GM18517 (cell line): Measurements from ENCODE around the gene SOCS7.
A peak's percentile ranks its signal among the peaks of the same experiment; 100 is the strongest.

Experiments used
- ATAC-seq: cut with Tn5 transposase; IDR thresholded peaks from one replicate; pipeline ENCODE4 v1.9.1; 2021; ENCODE audit warnings: mild to moderate bottlenecking, moderate library complexity; ENCODE audit not compliant: unreplicated experiment

Gene SOCS7, protein sequence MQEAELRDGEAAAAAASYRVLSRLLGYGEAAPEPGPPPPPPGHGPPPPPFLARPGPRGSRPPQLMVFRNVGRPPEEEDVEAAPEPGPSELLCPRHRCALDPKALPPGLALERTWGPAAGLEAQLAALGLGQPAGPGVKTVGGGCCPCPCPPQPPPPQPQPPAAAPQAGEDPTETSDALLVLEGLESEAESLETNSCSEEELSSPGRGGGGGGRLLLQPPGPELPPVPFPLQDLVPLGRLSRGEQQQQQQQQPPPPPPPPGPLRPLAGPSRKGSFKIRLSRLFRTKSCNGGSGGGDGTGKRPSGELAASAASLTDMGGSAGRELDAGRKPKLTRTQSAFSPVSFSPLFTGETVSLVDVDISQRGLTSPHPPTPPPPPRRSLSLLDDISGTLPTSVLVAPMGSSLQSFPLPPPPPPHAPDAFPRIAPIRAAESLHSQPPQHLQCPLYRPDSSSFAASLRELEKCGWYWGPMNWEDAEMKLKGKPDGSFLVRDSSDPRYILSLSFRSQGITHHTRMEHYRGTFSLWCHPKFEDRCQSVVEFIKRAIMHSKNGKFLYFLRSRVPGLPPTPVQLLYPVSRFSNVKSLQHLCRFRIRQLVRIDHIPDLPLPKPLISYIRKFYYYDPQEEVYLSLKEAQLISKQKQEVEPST

DNA sequence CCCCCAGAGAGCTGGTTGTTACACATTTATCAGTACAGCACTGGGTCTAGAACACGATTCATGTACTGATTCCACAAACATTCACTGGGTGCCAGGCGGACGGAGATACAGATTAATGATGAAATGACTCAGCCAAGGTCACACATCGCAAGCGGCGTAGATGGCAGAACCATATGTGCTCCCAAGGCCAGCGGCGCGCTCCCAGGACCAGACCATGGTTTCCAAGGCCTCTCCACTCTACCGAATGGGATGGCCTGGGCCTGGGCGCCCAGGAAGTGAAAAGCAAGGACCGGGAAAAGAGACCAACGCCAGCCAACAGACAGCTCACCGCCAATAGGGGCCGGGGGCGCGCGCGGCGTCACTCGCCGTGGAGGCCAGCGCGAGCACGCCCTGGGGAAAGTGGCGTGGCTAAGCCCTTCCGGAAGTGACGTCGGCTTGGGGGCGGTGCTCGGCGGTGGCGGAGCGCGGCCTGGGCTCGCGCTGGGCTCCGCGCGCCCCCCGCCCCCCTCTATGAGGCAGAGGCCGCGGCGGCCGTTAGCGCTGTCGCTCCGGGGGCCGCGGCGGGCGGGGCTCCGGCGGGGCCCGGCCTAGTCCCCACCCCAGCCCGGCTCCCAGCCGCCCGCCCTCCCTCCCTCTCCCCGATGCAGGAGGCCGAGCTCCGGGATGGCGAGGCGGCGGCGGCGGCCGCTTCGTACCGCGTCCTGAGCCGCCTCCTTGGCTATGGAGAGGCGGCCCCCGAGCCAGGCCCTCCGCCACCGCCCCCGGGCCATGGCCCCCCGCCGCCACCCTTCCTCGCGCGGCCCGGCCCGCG is at the start of gene SOCS7:
SOCS7 (plus strand) TSS at position 433 of the 811 bp plus-strand sequence; CDS start at position 642, 209 bp downstream.
- ATAC-seq: peak; percentile 85

DNA sequence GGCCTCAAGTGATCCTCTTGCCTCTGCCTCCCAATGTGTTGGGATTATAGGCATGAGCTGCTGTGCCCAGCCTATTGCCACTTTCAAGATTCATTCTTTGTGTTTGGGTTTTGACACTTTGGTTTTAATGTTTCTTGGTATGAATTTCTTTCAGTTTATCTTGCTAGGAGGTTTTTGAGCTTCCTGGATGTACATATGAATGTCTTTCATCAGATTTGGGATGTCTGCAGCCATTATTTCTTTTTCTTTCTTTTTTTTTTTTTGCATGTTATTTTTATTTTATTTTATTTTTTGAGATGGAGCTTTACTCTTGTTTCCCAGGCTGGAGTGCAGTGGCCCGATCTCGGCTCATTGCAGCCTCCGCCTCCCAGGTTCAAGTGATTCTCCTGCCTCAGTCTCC is 36.1 kb upstream of the SOCS7 start:
- ATAC-seq: no peak

DNA sequence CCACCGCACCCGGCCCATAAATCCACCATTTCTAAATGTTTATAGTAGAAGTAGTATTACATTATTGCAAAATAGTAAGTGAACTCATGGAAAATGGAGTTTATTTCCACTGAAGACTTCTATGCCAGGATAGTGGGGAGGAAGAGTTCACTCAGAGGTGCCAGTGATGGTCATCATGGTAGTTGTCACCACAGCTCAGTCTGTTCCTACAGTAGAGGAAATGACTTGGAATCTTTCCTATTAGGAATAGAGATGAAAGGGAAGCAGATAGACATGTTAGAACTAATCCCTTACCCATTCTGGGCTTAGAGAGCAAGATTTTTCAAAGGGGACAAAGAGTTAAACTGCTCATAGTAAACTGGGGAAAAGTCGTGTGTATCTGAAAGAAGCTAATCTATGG is 34.6 kb upstream of the SOCS7 start:
- ATAC-seq: no peak

DNA sequence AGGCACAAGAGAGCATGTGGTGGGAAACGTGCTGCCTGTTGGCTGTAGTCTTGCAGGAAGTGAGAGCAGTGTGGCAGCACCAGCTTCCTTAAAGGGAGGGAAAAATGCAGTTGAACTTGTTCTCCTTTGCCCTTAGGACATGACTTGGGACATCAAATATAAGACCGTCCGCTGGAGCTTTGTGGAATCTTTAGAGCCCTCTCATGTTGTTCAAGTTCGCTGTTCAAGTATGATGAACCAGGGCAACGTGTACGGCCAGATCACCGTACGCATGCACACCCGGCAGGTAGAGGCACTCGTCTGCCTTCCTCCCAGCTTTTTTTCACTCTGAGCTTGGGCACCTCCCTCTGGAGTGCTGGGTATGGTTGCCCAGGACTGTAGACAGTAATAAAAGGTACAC is 31.2 kb upstream of the SOCS7 start:
- no peak for ATAC-seq

DNA sequence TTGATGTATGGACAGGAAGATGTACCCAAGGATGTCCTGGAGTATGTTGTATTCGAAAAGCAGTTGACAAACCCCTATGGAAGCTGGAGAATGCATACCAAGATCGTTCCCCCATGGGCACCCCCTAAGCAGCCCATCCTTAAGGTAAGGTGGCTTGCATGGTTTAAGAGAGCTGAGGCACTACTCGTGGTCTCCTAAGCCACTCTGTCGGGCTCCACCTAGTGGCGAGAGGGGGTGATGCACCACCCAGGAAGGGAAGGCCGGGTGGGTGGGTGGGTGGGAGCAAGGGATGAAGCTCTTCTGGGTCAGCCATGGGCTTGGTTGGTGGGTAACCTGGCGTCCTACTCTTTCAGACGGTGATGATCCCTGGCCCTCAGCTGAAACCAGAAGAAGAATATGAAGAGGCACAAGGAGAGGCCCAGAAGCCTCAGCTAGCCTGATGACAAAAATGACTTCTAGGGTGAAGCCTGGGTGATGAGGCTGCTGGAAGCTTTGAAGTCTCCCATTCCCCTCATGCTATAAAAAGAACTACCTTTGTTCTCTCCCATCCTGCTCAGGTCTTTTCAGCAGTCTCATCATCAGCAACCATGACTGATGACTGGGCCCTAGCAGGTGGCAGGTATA is 29.4 kb upstream of the SOCS7 start:
- ATAC-seq: no peak

DNA sequence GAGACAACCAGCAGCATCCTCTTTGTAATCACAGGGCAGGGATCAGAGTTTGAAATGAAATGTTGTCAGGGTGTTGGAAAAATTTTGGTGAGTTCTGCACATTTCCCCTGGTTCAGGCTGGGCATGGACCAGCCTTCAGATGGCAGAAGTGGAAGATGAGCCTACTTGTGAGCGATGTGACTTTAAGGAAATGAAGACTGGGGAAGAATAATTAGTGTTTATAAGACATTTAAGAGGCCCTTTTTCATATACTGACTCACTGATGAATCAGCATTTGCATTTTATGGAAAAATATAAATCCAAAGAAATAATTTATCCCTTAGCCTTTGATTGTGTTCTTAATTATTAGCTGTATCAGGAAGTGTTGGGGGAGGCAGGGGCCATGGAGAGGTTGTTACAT is 28.7 kb upstream of the SOCS7 start:
- no peak for ATAC-seq

DNA sequence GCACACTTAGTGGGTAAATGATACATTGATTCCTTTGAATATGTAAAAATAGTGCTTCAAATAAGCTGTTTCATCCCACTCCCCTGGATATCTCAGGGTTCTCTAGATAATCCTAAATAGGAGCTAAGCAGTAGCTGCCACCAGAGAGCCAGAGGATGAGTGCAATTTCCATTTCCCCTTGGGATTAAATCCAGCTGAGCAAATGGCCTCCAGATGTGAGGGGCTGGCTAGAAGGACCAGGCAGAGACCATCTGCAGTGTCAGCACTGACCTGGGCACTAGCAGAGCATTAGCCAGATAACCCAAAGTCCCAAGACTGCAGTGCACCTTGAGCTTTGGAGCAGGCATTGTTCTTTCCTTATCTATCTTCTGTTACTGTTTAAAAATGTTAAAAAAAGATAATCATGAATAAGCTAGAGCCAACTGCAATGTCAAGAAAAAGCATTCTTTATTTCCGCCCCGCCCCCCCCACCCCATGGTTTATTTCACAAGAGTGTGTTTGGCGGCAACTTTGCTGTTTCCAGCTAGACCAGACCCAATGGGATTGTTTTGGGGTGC is 27.4 kb upstream of the SOCS7 start:
- no peak for ATAC-seq

DNA sequence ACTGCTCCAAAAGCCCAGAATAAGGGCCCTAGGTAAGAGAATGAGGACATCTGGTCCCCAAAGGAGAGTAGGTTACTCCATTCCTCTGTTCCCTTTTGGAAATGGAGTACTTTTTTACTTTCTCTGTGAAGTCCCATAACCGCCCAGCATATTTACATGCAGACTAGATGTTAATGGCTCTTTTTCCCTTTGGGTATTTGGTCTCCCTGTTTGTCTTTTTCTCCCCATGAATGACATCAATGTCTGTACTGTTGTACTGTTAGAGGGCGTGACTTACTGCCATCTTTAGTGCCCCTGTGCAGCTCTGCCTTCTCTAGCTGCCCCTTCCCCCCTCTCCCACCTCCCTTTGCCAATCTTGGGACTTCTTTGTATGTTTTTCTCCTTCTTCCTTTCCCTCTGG is 26.9 kb upstream of the SOCS7 start:
- ATAC-seq: no peak

DNA sequence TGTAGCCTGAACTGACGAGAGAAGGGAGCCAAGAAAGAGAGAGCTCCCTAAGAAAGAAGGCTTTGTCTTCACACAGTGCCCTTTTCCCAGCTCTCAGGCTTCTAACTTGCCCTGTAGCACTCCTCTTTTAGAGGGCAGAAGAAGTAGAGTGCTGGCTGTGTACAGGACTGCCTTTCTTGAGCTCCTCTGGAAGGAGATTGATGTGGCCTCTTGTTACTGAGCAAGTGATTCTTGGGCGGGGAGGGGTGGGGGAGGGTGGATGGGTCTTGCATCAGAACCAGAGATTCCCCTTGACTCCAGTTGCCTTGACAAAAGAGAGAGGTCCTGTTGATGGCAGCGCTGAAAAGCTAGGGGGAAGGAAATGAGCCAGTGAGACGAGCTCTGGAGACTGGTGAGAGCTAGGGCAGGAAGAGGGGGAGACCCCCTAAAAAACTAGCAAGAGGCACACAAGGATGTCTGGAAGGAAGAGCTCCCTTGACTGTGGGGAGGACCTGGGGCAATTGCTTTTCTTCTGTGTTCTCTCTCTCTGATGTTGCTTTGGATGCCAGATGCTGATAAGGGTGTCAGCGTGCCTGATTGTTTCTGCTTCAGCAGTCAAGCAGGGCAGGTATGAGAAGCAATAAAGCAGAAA is 26.3 kb upstream of the SOCS7 start:
- ATAC-seq: no peak

DNA sequence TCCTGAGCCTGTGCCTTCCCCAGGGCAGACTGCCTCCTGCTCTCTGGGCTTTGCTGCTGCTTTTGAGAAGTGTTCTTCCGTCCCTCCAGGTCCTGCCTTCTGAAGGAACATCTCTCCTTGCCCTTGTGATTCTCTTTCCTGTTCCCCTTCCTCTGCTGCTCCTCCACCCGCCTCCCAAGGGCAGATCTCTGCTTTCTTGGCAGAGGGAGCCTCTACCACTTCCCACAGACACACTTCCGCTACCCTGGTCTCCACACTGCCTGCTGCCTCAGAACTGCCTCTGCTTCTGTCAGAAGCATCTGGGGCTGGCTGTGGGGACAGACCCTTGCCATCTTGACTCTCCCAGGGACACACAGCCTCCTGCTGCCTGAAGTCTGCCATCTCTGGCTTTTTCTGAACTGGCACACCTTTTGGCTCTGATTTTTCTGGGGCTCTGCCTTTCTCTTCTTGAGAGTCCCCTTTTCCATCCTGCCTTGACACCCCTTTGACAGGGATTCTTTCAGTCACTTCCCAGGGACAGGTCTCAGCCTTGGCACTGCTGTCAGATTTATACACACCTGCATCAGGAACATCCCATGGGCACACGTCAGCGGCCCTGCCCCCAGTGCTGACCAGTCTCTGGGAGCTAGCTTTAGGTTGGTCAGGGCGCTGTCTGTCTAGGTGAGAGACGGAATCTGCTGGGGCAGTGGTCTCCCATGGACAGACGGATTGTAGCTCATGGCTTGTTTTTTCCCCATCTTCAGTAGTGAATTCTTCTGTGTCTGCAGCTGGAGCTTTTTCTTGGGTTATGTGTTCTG is 24.4 kb upstream of the SOCS7 start:
- ATAC-seq: no peak

DNA sequence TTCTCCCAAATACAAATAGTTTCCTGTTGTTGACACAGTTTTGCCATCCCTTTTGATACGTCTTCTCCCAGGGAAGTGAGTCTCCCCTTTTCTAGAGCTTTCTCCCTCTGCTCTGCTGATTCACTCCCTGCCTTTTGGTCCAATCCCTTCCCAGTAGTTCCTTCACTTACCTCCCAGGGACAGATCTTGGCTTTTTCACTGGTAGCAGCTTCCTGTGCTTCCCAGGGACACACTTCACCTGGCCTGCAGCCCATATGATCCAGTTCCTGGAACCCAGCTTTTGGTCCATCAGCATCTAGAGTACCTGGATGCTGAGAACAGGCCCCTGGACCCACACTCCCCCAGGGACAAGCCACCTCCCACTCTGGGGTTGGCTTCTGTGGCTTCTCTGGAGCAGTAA is 23.7 kb upstream of the SOCS7 start:
- ATAC-seq: no peak

DNA sequence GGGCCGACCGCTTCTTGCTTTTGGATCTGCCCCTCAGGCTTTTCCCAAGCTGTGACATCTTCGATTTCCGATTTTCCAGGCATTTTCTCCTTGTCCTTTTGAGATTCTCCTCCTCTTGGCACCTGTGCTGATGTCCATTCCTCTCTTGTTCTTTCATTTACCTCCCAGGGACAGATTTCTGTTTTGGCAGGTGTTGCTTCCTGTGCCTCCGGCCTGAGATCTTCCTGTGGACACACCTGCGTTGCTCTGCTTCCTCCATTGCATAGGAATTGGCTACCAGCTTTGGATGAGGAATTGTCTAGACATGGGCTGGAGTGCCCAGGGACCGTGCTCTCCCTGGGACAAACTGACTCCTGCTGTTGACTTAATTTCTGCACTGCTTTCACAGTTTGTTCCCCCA is 23.0 kb upstream of the SOCS7 start:
- ATAC-seq: no peak

DNA sequence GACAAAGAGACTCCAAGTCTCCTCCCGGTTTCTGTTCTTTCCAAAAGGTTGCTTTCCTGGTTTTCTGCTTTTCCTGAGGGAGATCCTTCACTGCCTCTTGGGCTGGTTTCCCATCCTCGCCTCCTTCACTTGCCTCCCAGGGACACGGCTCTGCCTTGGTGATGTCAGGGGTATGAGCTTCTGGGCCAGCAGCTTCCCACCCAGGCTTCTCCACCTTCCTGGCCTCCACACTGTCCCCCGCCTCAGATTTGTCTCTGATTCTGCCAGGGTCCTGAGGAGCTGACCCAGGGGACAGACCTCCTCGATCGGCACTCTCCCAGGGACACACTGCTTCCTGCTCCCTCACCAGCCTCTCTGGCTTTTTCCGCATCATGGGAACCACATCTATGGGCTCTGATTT is 22.4 kb upstream of the SOCS7 start:
- ATAC-seq: no peak

DNA sequence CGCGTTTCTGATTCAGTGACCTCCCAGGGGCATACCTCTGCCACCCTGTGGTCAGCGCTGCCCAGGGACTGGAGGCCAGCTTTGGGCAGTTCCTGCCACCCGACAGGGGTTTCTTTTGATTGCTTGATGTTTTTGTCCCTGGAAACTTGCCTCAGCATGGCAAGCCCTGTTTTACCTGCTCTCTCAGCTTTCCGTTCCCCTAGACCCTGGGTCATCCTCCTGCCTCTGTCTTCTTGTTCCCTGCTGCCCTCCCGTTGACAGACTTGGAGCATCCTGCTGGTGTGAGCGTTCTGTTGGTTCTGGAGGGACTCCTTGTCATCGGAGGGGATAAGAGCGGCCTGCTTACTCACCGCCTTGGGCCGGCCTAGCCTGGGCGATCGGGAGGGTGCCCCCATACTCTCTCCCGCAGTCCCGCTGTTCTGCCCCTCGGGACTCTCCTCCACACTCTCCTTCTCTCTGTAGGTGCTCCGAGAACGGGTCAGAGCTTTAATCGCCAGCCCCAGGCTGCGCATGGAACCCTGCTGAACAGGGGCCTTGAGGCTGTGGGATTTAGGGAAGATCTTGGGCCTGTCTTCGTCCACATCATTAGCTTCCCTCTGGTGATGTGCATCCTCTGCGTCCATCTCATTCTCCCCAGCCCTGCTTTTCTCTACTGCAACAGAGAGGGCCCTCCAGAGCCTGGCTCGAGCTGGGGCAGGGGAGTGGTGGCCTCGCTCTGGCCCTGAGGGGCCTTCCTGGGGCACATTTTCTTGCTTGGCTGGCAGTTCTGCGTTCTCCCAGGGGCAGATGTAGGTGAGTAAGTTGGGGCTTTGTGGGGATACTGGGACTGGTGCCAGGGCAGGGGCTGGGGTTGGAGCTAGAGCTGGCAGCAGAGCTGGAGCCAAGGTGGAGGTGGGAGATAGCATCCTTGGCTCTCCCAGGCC is 21.6 kb upstream of the SOCS7 start:
- ATAC-seq: no peak

DNA sequence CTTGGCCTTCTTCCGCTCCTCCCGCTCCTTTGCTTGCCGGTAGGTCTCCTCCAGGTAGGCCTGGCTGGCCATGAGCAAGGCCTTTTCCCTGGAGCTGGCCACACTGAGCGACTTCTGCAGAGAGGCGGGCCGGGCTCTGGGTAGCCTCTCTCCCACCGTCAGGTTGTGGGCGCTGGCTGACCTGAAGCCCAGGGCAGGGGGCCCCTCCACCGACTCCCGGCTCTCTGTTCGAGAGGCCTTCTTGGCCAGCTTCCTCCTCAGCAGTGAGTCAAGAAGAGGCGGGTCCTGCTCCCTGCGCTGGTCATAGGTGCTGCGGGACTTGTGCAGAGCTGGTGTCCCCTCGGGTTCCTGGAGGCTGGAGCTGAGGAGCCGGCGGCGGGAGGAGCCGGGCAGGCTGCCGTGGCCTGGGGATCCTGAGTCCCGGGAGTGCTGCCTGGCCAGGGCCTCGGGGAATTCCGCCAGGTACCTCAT is 20.7 kb upstream of the SOCS7 start:
- ATAC-seq: no peak

DNA sequence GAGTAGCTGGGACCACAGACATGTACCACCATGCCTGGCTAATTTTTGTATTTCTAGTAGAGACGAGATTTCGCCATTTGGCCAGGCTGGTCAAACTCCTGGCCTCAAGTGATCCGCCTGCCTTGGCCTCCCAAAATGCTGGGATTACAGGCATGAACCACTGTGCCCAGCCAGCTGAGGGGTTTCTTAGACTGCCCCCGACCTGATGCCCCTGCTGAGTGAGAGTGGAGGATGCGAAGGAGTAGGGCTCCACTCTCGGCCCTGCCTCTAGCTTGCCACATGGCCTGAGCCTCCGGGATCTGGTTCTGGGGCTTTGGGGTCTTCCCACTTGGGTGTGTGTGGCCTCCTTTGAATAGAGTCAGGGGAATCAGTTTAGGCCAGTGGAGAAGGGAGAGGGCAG is 18.9 kb upstream of the SOCS7 start:
- no peak for ATAC-seq

DNA sequence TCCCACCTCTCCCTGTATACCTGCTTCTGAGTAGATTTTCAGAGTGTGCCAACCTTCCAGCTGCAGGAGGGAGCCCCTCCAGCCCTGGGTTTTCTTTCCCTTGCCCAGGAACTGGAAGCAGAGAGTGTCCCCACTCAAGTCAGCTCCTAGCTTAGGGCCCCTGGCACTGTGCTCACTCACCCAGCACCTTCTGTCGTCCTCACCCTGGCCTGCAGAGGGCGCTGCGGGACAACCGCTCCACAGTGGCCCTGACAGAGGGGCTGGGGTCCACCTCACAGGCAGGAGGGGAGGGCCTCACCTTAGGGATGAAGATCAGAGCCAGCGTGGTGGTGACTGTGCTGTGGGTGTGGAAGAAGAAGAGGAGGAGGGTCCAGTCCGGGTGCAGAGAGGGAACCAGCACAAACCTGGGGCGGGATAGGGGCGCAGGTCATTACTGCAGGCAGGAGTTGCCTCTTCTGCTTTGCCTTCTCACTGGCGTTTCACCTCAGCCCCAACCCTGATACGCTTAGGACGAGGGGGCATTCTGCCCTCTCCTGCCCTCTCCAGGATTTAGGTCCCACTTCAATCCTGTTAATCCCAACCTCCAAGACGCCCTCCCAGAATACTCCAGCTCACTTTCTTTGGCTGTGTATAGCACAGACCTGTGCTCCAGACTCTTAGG is 17.9 kb upstream of the SOCS7 start:
- ATAC-seq: no peak
